Stimulated activated CD4-positive, alpha-beta T cell treated with anti-CD3 and anti-CD28 coated beads, Interleukin-2, amount 100 ng/mL, for 48 hours (primary cell): ENCODE data around the gene ICAM2.

ENCODE experiments used
- DNase-seq, 2 donors: peaks; one replicate each; pipeline ENCODE4 v3.0.0-alpha.2; 2020

The ICAM2 gene

GRCh38 chr17:63973930-63974593 is 46.4 kb downstream of the ICAM2 start:
- DNase-seq: no peak

GRCh38 chr17:63973247-63973646 is 47.2 kb downstream of the ICAM2 start:
- DNase-seq: no peak

GRCh38 chr17:63972796-63973195 is 47.6 kb downstream of the ICAM2 start, which contains the start of gene SCN4A:
TSS of gene SCN4A (minus strand) at chr17:63972918. CDS start at chr17:63972841, 77 bp downstream.
- no peak for DNase-seq

GRCh38 chr17:63969278-63969677 is 51.2 kb downstream of the ICAM2 start:
- DNase-seq: no peak

- no peak for DNase-seq
These were observed 52.5 kb downstream of the ICAM2 start for GRCh38 chr17:63967953-63968352.

- DNase-seq: no peak
These were observed 53.7 kb downstream of the ICAM2 start for GRCh38 chr17:63966646-63967264.

GRCh38 chr17:63963123-63963522 is 57.3 kb downstream of the ICAM2 start:
- DNase-seq: no peak

GRCh38 chr17:63962298-63962744 is 58.1 kb downstream of the ICAM2 start:
- no peak for DNase-seq

GRCh38 chr17:63961355-63962212 is 58.8 kb downstream of the ICAM2 start:
- DNase-seq: peak in 1 of 2 donors; percentile 39

- no peak for DNase-seq
These were observed 60.0 kb downstream of the ICAM2 start for GRCh38 chr17:63960430-63960829.

GRCh38 chr17:63960006-63960405 is 60.4 kb downstream of the ICAM2 start:
- DNase-seq: no peak

GRCh38 chr17:63956296-63956920 is 64.0 kb downstream of the ICAM2 start:
- DNase-seq: no peak

- DNase-seq: no peak
These were observed 64.6 kb downstream of the ICAM2 start for GRCh38 chr17:63955791-63956190.

- no peak for DNase-seq
These were observed 65.2 kb downstream of the ICAM2 start for GRCh38 chr17:63955232-63955631.

- no peak for DNase-seq
These were observed 65.9 kb downstream of the ICAM2 start for GRCh38 chr17:63954402-63955063.
